ENCODE results near the gene ALDH1A3.
A peak's percentile ranks its signal among the peaks of the same experiment; 100 is the strongest.

Gene ALDH1A3

DNA sequence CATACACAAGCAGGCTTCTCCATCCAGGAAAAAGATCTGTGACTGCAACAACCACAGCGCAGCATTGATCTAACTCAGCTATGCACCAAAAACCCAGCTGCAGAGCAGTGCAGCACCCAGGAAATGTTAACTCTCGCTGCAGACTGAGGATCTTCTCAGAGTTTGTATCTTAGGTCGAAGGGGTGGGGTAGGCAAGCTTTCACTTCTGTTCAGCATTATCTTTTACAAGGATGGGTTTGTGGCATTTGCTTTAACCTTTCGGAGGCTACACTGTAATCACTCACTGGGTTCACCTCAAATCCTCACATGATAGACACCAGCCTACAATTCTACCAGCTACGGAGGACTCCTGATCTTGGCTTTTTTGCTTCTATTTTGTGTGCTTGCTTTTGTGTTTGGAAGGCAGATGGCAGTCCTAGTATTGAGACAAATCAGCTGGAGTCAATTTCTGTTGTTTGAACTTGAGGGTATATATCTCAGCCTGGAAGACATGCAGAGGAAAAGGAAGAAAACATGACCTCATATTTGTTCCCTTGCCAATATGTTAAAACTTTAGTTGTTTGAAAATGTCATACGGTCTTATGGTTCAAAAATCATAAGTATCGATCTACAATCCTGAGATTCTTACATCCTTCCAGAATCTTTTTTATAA, 64.7 kb downstream of the ALDH1A3 start:
- Histone ChIP-seq H3K27me3 (ENCODE audit: control insufficient read depth in 5 of 5, insufficient read depth in 4 of 5, low read length in 5 of 5) (no peaks in the 10 kb centered on the region), H3K9me3 (ENCODE audit: control insufficient read depth in 5 of 5, low read length in 5 of 5) (no peaks in the 10 kb centered on the region), H3K4me1 (ENCODE audit: control insufficient read depth in 5 of 5, insufficient read depth in 5 of 5, low read length in 5 of 5) (peaks cover 2 to 18% (median 9%) of the 10 kb centered on the region in 5 donors), H3K27ac (ENCODE audit: low read depth, low read length) (no peak overlapping the region), H3K4me3 (ENCODE audit: low read depth in 1 of 5, low read length in 5 of 5) (peak overlapping the region in 1 of 5 donors; percentile 11), H3K9ac (ENCODE audit: low read length in 5 of 5) (no peak overlapping the region), H3K36me3 (ENCODE audit: control insufficient read depth in 5 of 5, insufficient read depth in 5 of 5, low read length in 5 of 5) (peaks cover 0 to 3% (median 0%) of the 10 kb centered on the region in 5 donors)

DNA sequence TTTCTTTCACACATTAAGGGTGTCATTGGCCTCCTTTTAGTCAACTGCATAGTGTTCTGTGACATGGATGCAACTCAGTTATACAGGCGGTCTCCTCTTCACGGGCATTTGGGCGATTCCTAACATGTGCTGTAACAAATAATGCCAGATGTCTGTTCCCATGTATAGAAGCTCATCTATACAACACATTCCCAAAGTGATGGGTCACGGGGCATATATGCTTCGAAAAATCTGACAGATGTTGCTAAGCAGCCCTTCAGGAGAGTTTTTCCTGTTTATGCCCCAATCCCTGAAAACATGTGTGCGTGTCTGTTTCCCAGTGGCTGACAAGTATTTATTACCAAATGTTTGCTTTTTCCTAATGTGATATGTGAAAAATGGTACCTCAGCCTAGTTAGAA, 65.4 kb downstream of the ALDH1A3 start:
- H3K27me3 ChIP-seq (ENCODE audit: control insufficient read depth in 5 of 5, insufficient read depth in 4 of 5, low read length in 5 of 5) = no peaks in the 10 kb centered on the region
- peaks cover 0 to 3% (median 0%) of the 10 kb centered on the region in 5 donors for H3K36me3 ChIP-seq (ENCODE audit: control insufficient read depth in 5 of 5, insufficient read depth in 5 of 5, low read length in 5 of 5)
- peaks cover 2 to 18% (median 9%) of the 10 kb centered on the region in 5 donors for H3K4me1 ChIP-seq (ENCODE audit: control insufficient read depth in 5 of 5, insufficient read depth in 5 of 5, low read length in 5 of 5)
- H3K4me3 ChIP-seq (ENCODE audit: low read depth in 1 of 5, low read length in 5 of 5) = no peak overlapping the region
- no peaks in the 10 kb centered on the region for H3K9me3 ChIP-seq (ENCODE audit: control insufficient read depth in 5 of 5, low read length in 5 of 5)
- H3K9ac ChIP-seq (ENCODE audit: low read length in 5 of 5) = peak overlapping the region in 1 of 5 donors; percentile 9
- H3K27ac ChIP-seq (ENCODE audit: low read depth, low read length) = no peak overlapping the region

DNA sequence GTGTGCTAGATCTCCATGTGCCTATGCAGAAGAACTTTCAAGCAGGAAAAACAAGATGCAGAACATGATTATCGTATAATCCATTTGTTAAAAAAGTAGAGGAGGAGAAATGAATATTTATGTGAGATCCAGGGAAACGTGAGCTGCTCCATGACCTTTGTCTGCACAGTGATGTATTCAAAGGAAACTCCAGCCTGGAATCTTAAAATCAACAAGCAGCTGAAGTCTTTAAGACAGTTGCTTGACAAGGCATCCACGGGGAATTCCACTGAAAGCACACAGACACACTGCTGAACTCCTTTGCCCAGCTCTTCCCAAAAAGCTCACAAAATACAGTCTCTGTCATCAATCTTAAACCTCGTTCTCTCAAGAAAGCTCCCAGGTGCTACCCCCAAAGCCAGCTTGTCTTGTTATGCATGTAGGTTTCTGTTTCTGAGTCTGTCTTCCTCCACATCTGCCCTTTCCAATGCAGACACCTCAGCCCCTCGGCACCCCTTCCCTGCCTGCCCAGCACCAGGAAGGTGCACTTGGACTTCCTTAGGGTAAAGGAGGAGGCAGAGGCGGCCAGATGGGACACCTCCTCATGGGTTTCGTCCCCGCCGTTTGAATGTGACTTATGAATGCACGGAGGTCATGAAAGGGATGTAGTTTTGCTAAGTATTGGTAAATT, 68.3 kb downstream of the ALDH1A3 start:
- no peak overlapping the region for H3K27ac ChIP-seq (ENCODE audit: low read depth, low read length)
- H3K27me3 ChIP-seq (ENCODE audit: control insufficient read depth in 5 of 5, insufficient read depth in 4 of 5, low read length in 5 of 5) = no peaks in the 10 kb centered on the region
- peaks cover 2 to 10% (median 8%) of the 10 kb centered on the region in 5 donors for H3K4me1 ChIP-seq (ENCODE audit: control insufficient read depth in 5 of 5, insufficient read depth in 5 of 5, low read length in 5 of 5)
- H3K36me3 ChIP-seq (ENCODE audit: control insufficient read depth in 5 of 5, insufficient read depth in 5 of 5, low read length in 5 of 5) = peaks cover 0 to 3% (median 0%) of the 10 kb centered on the region in 5 donors
- H3K4me3 ChIP-seq (ENCODE audit: low read depth in 1 of 5, low read length in 5 of 5) = no peak overlapping the region
- H3K9ac ChIP-seq (ENCODE audit: low read length in 5 of 5) = no peak overlapping the region
- no peaks in the 10 kb centered on the region for H3K9me3 ChIP-seq (ENCODE audit: control insufficient read depth in 5 of 5, low read length in 5 of 5)

DNA sequence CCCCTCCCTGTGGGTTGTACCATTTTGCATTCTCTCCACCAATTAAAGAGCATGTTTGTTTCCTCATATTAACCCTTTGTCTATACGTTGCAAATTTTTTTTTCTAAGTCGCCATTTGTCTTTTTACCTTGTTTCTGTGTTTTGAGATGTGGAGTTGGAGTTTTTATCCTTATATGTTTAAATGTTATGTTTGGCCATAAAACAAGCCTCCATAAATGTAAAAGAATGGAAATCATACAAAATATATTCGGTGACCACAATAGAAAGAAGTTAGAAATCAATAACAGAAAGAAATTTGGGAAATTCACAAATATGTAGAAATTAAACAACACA, 68.8 kb downstream of the ALDH1A3 start:
- Histone ChIP-seq H3K9ac (ENCODE audit: low read length in 5 of 5) (no peak overlapping the region), H3K9me3 (ENCODE audit: control insufficient read depth in 5 of 5, low read length in 5 of 5) (no peaks in the 10 kb centered on the region), H3K27me3 (ENCODE audit: control insufficient read depth in 5 of 5, insufficient read depth in 4 of 5, low read length in 5 of 5) (no peaks in the 10 kb centered on the region), H3K27ac (ENCODE audit: low read depth, low read length) (no peak overlapping the region), H3K4me3 (ENCODE audit: low read depth in 1 of 5, low read length in 5 of 5) (no peak overlapping the region), H3K4me1 (ENCODE audit: control insufficient read depth in 5 of 5, insufficient read depth in 5 of 5, low read length in 5 of 5) (peaks cover 2 to 10% (median 6%) of the 10 kb centered on the region in 5 donors), H3K36me3 (ENCODE audit: control insufficient read depth in 5 of 5, insufficient read depth in 5 of 5, low read length in 5 of 5) (peaks cover 0 to 3% (median 0%) of the 10 kb centered on the region in 5 donors)

DNA sequence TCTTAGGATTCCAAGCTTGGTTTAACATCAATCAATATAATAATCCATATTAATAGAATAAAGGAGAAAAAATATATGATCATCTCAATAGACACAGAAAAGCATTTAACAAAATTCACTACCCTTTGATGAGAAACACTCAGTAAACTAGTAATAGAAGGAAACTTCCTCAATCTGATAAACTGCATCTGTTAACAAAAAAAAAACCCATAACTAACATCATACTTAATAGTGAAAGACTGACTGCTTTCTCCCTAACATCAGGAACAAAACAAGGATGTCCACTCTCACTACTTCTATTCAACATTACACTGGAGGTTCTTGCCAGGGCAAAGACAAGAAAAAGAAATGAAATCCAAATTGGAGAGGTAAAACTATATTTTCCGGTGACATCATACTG, 70.1 kb downstream of the ALDH1A3 start:
- Histone ChIP-seq H3K9me3 (ENCODE audit: control insufficient read depth in 5 of 5, low read length in 5 of 5) (no peaks in the 10 kb centered on the region), H3K4me3 (ENCODE audit: low read depth in 1 of 5, low read length in 5 of 5) (no peak overlapping the region), H3K9ac (ENCODE audit: low read length in 5 of 5) (no peak overlapping the region), H3K4me1 (ENCODE audit: control insufficient read depth in 5 of 5, insufficient read depth in 5 of 5, low read length in 5 of 5) (no peaks in the 10 kb centered on the region), H3K36me3 (ENCODE audit: control insufficient read depth in 5 of 5, insufficient read depth in 5 of 5, low read length in 5 of 5) (peaks cover 0 to 3% (median 0%) of the 10 kb centered on the region in 5 donors), H3K27ac (ENCODE audit: low read depth, low read length) (no peak overlapping the region), H3K27me3 (ENCODE audit: control insufficient read depth in 5 of 5, insufficient read depth in 4 of 5, low read length in 5 of 5) (no peaks in the 10 kb centered on the region)

DNA sequence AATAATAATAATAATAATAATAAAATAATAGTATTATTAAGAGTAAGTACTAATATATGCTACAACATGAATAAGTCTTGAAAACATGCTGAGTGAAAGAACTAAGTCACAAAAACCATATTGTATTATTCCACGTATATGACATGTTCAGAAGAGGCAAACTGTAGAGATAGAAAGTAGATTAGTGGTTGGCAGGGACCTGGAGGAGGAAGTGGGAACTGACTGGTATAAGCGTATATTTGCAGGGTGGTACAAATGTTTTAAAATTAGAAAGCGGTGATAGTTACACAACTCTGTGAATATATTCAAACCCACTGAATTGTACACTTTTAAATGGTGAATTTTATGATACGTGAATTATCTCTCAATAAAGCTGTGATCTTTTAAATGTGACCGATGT, 72.3 kb downstream of the ALDH1A3 start:
- H3K4me1 ChIP-seq (ENCODE audit: control insufficient read depth in 5 of 5, insufficient read depth in 5 of 5, low read length in 5 of 5) = no peaks in the 10 kb centered on the region
- H3K4me3 ChIP-seq (ENCODE audit: low read depth in 1 of 5, low read length in 5 of 5) = no peak overlapping the region
- H3K27me3 ChIP-seq (ENCODE audit: control insufficient read depth in 5 of 5, insufficient read depth in 4 of 5, low read length in 5 of 5) = no peaks in the 10 kb centered on the region
- peaks cover 0 to 3% (median 0%) of the 10 kb centered on the region in 5 donors for H3K9me3 ChIP-seq (ENCODE audit: control insufficient read depth in 5 of 5, low read length in 5 of 5)
- H3K9ac ChIP-seq (ENCODE audit: low read length in 5 of 5) = no peak overlapping the region
- peaks cover 0 to 3% (median 0%) of the 10 kb centered on the region in 5 donors for H3K36me3 ChIP-seq (ENCODE audit: control insufficient read depth in 5 of 5, insufficient read depth in 5 of 5, low read length in 5 of 5)
- H3K27ac ChIP-seq (ENCODE audit: low read depth, low read length) = no peak overlapping the region

DNA sequence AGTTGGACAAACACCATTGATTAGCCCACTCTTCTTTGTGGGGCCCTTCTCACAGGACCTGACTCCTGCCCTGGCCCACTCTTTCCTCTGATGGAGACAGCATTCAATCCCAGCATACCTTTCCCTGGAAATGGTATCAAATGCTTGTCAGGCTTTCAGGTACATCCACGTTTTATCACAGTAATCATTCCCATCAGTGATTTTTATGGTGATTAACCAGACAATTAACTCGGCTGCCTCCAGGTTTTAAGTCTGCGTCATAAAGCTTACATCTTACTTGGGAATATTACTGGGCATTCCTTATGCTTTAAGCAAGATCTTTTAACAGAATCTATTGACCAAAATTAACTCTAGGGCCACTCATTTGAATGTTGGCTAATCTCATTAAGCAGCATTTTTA, 72.9 kb downstream of the ALDH1A3 start:
- Histone ChIP-seq H3K9me3 (ENCODE audit: control insufficient read depth in 5 of 5, low read length in 5 of 5) (peaks cover 0 to 3% (median 0%) of the 10 kb centered on the region in 5 donors), H3K27me3 (ENCODE audit: control insufficient read depth in 5 of 5, insufficient read depth in 4 of 5, low read length in 5 of 5) (no peaks in the 10 kb centered on the region), H3K4me3 (ENCODE audit: low read depth in 1 of 5, low read length in 5 of 5) (no peak overlapping the region), H3K4me1 (ENCODE audit: control insufficient read depth in 5 of 5, insufficient read depth in 5 of 5, low read length in 5 of 5) (no peaks in the 10 kb centered on the region), H3K36me3 (ENCODE audit: control insufficient read depth in 5 of 5, insufficient read depth in 5 of 5, low read length in 5 of 5) (peaks cover 0 to 2% (median 0%) of the 10 kb centered on the region in 5 donors), H3K9ac (ENCODE audit: low read length in 5 of 5) (no peak overlapping the region), H3K27ac (ENCODE audit: low read depth, low read length) (no peak overlapping the region)

DNA sequence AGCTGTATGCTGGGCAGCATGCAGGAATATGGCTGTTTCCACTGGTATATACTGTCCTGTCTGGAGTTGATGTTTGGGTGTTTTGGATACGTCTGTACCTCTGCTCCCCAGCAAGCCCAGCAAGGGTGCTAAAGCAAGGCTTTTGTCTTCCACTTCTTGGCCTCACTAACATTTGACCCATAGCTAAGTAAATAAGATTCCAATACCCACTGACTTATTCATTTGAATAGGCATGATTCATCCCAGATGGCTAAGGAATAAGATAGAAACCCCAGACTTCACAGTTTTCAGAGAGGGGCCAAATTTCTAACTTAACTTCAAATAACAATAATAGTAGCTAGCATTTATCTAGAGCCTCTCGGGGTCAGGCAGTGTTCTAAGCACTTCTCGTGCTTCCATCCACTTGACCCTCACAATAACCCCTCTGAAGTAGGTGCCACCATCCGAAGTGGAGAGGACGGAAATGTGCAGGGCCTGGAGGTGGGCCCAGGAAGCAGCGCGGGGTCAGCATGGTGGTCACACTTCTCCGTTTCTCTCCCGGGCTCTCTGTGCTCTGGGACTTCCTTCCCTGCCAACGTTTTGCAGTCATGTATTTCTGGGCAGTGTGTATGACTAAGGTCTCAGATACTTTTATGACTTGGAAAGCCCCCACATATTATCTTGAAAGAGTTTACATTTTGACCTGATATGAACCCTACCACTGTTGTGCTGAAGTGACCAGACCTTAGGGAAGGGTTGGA, 78.9 kb downstream of the ALDH1A3 start:
- no peaks in the 10 kb centered on the region for H3K36me3 ChIP-seq (ENCODE audit: control insufficient read depth in 5 of 5, insufficient read depth in 5 of 5, low read length in 5 of 5)
- peak overlapping the region; percentile 35 for H3K27ac ChIP-seq (ENCODE audit: low read depth, low read length)
- no peaks in the 10 kb centered on the region for H3K27me3 ChIP-seq (ENCODE audit: control insufficient read depth in 5 of 5, insufficient read depth in 4 of 5, low read length in 5 of 5)
- H3K4me3 ChIP-seq (ENCODE audit: low read depth in 1 of 5, low read length in 5 of 5) = no peak overlapping the region
- H3K9ac ChIP-seq (ENCODE audit: low read length in 5 of 5) = no peak overlapping the region
- peaks cover 0 to 3% (median 0%) of the 10 kb centered on the region in 5 donors for H3K9me3 ChIP-seq (ENCODE audit: control insufficient read depth in 5 of 5, low read length in 5 of 5)
- peaks cover 2 to 16% (median 14%) of the 10 kb centered on the region in 5 donors for H3K4me1 ChIP-seq (ENCODE audit: control insufficient read depth in 5 of 5, insufficient read depth in 5 of 5, low read length in 5 of 5)

DNA sequence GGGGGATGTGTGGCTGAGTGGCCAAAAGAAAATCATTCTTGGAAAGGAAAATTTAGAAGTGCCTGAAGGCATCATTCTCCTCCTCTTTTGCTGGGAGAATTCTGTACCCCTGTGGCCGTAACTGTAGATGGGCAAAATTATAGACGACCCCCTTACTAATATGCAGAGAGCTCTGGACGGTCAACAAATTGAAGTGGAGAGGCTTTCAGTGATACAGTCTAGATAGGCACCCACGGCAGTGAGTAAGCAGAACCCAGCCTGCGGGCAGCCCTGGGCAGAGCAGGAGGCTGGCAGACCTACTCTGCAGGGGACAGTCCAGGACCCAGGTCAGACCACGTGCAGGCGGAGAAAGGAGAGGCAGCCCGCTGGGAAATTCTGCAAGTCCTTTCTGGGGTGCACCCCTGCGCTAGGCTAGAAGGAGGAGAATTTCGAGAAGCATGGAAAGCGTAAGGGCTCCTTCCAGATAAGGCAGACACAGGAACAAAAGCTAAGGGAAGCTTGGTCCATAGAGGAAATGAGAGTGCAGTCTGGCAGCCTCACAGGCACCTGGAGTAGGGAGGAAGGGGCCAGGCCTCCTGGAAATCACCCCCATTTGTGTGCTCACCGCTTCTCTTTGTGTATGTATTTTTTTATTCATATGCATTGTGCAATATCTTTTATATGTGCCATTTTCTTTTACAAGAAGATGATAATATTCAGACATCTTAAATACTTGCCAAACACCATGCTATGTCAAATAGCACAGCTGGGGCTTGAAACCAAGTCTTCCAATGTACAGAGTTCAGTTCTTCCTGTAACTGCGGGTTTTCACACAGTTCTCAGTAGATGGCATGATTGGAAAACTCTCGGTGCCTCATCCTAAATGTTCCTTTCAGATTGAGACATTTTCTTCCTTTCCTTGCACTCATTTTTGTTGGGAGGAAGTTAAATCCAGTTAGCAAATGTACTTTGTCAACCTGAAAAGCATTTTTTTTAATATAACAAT, 79.7 kb downstream of the ALDH1A3 start:
- H3K27ac ChIP-seq (ENCODE audit: low read depth, low read length) = no peak overlapping the region
- no peak overlapping the region for H3K9ac ChIP-seq (ENCODE audit: low read length in 5 of 5)

More for the DNA sequence above, 79.7 kb downstream of the ALDH1A3 start:
- no peak overlapping the region for H3K4me3 ChIP-seq (ENCODE audit: low read depth in 1 of 5, low read length in 5 of 5)
- peaks cover 2 to 16% (median 14%) of the 10 kb centered on the region in 5 donors for H3K4me1 ChIP-seq (ENCODE audit: control insufficient read depth in 5 of 5, insufficient read depth in 5 of 5, low read length in 5 of 5)
- peaks cover 0 to 3% (median 0%) of the 10 kb centered on the region in 5 donors for H3K9me3 ChIP-seq (ENCODE audit: control insufficient read depth in 5 of 5, low read length in 5 of 5)
- no peaks in the 10 kb centered on the region for H3K27me3 ChIP-seq (ENCODE audit: control insufficient read depth in 5 of 5, insufficient read depth in 4 of 5, low read length in 5 of 5)
- no peaks in the 10 kb centered on the region for H3K36me3 ChIP-seq (ENCODE audit: control insufficient read depth in 5 of 5, insufficient read depth in 5 of 5, low read length in 5 of 5)
